DMS53 (cell line): ENCODE data around the gene RNF115.
"Not testable (repeated sequence)": the region's sequence is repeated elsewhere in the genome, so short reads cannot be mapped to it uniquely, and the experiment has no call there.

Experiments used
- DNase-seq: peaks from one replicate; lab custom pipeline; 2025; lab: John Stamatoyannopoulos, UW

Gene RNF115

DNA sequence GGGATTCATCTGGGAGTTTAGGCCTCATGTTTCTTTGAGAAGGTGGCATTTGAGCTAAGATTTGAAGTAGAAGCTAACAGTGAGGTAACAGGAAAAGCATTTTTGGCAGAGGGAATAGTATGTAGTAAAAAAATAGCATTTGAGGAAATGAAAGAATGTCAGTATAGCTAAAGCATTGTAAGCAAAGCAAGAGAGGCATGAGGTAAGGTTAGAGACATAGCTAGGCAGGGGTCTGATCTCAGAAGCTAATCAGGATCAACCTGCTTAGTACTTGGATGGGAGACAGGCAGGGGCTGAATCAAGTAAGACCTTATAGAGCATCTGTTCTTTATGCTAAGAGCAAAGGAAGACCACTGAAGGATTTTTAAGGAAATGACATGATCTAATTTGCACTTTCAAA is 4.1 kb upstream of the RNF115 start:
- no peak for DNase-seq

DNA sequence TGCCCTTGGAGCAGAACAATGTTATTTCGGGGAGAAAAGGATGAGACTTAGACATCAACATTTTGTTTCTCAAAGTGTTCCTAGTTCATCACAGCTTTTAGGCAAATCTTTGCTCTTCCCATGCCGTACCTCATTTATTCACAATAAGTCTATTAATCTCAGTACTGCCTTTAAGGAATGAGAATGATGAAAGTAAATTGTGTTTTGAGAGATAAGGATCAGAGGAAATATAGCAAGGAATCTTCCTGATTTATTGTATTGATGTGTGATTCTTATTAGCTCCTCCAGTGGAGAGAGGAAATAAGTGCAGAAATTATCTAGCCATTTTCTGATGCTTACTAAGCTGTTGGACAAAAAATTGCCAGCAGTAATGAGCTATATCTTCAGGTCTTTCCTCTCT is 2.1 kb upstream of the RNF115 start:
- no peak for DNase-seq

- DNase-seq, result no peak
Observed at GRCh38 chr1:145824499-145824842, 576 bp upstream of the RNF115 start.

DNA sequence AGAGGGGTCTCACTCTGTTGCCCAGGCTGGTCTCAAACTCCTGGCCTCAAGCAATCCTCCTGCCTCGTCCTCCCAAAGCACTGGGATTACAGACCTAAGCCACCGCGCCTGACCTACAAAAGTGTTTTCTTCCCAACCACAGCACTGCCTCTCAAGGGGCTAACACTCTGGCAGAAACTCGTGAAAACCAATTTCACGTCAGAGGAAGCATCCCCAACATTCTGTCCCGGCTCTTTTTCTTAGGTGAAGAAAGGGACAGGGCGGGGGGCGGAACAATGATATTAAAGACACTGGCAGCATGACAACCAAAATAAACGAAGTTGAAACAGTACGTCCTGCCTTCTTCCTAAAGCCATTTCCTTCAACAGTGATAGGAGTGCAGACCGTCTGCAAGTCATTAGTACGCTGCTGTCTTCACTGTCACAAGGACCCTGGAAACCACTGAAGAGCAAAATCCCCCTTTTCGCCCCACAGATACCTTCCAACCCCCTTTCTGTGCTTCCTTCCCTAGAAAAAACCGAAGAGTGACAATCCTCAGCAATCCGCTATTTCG is 1.0 kb downstream of the RNF115 start:
- not testable (repeated sequence) for DNase-seq

- DNase-seq, result not testable (repeated sequence)
Observed at GRCh38 chr1:145818095-145818494, 5.8 kb downstream of the RNF115 start.

GRCh38 chr1:145812977-145813810 is 10.7 kb downstream of the RNF115 start:
- not testable (repeated sequence) for DNase-seq

DNA sequence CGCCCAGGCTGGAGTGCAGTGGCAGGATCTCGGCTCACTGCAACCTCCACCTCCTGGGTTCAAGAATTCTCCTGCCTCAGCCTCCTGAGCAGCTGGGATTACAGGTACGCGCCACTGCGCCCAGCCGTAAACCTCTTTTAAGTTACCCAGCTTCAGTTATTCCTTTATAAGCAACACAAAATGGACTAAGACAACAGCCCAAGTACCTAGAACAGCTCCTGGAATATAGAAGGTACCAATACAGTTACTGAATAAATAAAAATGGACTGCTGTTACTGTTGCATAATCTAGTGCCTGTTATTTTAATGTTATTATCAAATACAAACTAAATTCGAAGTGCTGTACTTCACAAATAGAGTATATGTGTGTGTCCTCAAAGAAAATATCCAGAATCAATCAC is 17.1 kb downstream of the RNF115 start:
- DNase-seq, result no peak

- DNase-seq, result no peak
Observed at GRCh38 chr1:145806408-145806807, 17.5 kb downstream of the RNF115 start.

GRCh38 chr1:145805057-145805456 is 18.8 kb downstream of the RNF115 start:
- no peak for DNase-seq

- no peak for DNase-seq
Observed at GRCh38 chr1:145804235-145805045, 19.5 kb downstream of the RNF115 start.

DNA sequence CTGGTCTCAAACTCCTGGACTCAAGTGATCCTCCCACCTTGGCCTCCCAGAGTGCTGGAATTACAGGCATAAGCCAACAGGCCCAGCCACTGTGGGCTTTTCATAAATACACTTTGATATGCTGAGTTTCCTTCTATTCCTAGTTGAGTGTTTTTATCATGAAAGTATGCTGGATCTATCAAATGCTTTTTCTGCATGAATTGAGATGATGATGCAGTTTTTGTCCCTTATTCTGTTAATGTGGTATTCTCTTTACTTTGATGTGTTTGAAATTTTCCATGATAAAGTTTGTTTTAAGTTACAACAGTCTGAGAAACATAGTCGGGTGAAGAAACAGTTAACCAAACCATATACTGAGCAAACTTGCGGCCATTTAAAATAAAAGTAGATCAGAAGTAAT is 24.1 kb downstream of the RNF115 start:
- no peak for DNase-seq

DNA sequence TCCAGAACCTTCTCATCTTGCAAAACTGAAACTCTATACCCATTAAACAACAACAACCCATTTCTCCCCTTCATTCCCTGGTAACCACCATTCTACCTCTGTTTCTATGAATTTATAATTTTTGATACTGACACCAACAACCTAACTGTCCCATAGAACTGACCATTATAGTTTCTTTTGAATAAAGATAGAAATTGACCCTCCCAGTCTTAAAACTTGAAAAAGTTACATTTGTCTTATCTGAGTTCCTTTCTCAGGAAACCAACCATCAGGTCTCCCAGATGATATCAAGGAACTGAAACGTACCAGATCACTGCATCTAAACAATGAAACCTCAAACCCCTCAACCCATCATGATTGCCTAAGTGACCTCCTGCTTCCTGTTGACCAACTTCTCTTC is 27.1 kb downstream of the RNF115 start:
- no peak for DNase-seq

GRCh38 chr1:145795257-145795881 is 28.5 kb downstream of the RNF115 start:
- DNase-seq, result no peak

GRCh38 chr1:145792484-145792883 is 31.4 kb downstream of the RNF115 start:
- no peak for DNase-seq

DNA sequence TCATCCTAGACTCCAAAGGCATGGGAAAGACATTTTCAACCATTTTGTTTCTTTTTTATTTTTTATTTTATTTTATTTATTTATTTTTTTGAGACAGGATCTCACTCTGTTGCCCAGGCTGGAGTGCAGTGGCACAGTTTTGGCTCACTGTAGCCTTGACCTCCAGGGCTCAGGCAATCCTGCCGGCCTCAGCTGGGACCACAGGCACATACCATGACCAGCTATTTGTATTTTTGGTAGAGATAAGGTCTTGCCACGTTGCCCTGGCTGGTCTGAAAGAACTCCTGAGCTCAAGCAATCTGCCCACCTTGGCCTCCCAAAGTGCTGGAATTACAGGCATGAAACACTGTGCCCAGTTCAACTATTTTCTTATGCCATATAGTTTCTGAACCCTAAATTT is 32.0 kb downstream of the RNF115 start:
- DNase-seq, result not testable (repeated sequence)

GRCh38 chr1:145788580-145788979 is 35.3 kb downstream of the RNF115 start:
- no peak for DNase-seq

DNA sequence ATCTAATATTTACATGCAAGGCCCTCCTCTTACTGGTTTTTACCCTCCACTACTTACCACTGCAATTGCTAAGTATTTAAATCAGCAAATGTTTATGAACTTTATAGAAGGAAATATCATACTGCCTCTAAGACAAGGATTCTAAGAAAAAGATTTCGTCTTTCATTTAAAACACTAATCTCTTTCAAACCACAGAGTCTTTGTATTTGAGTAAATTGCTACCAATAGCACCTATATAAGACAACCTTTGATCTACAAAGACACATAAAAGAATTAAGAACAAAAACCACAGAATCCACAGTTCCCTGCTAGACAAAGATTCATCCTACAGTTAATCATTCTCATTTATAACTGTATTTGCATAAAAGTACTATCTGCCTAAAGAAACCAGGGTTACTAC is 37.6 kb downstream of the RNF115 start:
- DNase-seq, result no peak

DNA sequence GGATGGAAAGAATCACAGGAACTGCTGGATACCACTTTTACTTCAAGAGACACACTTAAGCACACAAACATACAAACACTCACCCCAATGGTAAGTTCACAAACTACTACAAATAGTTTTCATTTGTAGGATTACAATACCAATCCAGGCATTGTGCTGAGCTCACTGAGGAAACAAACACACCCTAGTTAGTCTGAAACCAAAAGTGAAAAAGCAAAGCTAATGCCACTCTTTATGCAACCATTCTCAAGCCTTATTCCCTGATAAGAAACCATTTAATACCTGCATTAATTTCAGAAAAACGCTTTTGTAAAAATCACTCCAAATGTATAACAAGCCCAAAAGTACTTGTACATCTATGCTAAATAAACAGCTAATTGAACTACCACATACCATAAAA is 38.3 kb downstream of the RNF115 start:
- DNase-seq, result peak; percentile 6

DNA sequence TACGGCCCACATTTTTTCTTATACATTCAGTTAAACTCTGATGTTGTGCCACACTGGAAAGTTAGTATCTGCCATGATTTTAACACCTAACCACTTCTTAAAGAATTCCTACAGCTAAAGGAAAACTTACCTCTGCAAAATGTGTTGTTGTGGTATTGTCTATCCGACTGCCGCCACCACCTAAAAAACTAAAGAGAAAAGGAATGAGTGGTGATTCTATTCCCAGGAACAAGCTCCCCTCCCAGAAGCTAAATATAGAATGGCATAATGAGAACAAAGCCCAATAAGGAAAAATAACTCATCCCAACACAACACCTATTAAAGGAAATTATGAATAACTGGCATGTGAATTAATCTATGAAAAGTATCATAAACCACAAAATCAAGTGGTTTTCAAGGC is 39.5 kb downstream of the RNF115 start:
- no peak for DNase-seq

DNA sequence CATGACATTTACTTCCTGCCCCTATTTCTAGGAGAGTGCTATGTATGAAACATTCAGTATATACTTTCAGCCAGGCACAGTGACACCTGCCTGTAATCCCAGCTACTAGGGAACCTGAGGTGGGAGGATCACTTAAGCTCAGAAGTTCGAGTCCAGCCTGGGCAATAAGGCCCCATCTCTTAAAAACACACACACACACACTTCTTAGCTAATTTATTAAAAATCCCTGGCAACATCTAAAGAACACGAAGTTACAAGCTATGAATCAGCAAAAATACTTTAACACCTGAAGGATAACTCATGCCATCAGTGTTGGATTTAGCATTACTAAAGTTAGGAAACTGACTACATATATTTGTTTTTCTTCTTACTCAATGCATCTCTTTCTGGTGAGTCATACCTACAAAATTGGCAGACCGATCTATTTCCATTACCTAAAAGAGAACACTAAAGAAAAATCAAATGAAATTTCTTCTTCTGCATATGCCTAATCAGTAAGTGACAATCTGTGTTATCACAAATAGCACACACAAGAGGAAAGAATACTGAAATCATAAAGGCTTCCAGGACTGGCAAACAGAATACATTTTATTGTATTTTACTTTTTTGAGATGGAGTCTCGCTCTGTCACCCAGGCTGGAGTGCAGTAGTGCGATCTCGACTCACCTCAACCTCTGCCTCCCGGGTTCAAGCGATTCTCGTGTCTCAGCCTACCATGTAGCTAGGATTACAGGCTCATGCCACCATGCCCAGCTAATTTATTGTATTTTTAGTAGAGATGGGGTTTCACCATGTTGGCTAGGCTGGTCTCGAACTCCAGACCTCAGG is 41.4 kb downstream of the RNF115 start:
- DNase-seq, result peak; percentile 36

- no peak for DNase-seq
Observed at GRCh38 chr1:145778146-145778540, 45.8 kb downstream of the RNF115 start.
